ES-I3 (cell line): ENCODE data around the gene PRR30.

Experiments used
- H3K36me3 ChIP-seq: 2 replicates; pipeline ENCODE4 v1.6.1; 2013; ENCODE audit warnings: mild to moderate bottlenecking, low read length, control low read depth, moderate library complexity; ENCODE audit not compliant: insufficient read depth
- H3K4me1 ChIP-seq: 2 replicates; pipeline ENCODE4 v1.6.1; 2013; ENCODE audit warnings: mild to moderate bottlenecking, control low read depth, low read length; ENCODE audit not compliant: insufficient read depth
- H3K9ac ChIP-seq: 2 replicates; pipeline ENCODE4 v1.6.1; 2013; ENCODE audit warnings: low read depth, mild to moderate bottlenecking, low read length, moderate library complexity
- H3K9me3 ChIP-seq: 2 replicates; pipeline ENCODE4 v1.6.1; 2013; ENCODE audit warnings: mild to moderate bottlenecking, low read length, moderate library complexity; ENCODE audit not compliant: control insufficient read depth, insufficient read depth

PRR30 gene

DNA sequence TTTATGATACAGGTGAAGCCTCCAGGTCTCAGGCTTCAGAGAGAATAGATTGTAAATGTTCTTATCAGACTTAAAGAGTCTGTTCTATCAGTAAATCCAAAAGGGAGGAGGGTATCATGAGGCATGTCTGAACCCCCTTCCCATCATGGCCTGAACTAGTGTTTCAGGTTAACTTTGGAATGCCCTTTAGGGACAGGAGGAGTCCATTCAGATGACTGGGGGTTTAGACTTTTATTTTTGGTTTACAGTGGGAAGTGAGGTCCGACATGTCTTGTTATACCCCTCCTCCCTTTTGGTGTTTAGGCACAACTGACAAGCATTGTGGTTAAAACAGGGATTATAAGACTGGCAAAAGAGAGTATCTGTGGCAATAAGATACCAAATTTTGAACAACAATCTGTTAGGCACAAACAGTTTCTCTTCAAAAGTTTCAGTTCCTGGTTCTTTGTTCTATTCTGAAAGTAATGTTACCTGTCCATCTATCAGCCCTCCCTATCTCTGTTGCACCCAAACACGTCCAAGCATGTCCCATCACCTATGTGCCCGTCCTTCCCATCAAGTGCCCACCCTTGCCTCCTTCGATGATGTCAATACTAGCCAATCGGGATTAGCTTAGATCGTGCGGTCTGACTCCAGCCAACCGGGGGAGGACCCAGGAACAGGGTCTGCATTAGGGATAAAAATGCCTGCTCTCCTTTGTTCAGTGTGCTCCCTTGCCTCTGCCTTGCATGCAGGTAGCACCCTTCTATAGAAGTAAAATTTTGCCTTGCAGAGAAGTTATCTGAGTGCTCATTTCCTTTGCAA, 26.0 kb upstream of the PRR30 start:
- peaks cover 3% of the 10 kb centered on the region; the same call in 1 of the 2 replicates for H3K9me3 ChIP-seq
- H3K36me3 ChIP-seq, result no peaks in the 10 kb centered on the region
- H3K9ac ChIP-seq, result no peak overlapping the region
- no peaks in the 10 kb centered on the region for H3K4me1 ChIP-seq

DNA sequence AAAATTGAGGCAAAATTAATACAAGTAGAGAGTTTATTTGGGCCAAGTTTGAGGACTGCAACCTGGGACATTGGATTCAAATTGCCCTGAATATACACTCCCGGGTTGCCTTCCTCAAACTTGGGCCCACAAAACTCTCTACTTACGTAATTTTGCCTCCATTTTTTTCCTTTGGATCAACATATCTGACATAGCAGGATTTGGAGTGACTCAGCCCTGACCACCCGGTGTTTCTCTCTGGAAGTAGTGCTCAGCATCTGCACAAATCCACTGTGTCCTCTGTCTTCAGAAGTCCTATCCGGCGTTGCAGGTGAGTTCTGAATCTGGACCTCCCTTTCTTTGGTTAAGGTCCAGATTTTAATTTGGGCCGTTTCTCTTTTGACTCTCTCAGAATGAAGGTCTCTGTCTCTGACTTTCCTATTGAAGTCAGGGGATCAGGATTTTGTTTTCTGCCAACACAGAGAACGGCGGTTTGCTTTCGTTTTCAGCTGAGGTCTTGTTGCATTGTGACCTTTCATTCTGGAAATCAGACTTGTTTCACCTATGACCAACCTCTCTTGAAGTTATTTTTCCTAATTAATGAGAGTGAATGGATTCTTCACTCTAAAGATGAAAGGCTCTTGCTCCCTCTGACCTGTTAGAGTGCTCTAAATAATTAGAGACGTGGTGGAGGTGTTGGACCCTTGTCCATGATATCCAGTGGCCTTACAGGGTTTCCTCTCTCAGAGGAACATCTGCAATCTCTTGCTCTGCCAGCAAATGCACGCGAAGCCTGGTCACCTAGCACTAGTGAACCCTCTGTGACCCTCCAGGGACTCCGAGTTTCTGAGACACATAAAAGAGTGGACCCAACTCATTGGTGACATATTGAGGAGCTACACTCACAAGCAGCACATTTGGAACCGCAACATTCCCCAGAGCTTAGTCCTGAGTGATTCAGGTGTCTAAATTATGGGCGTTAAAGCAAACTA, 23.2 kb upstream of the PRR30 start:
- H3K9me3 ChIP-seq, result peaks cover 3% of the 10 kb centered on the region; the same call in 1 of the 2 replicates
- no peaks in the 10 kb centered on the region for H3K36me3 ChIP-seq
- no peaks in the 10 kb centered on the region; the same call in 1 of the 2 replicates for H3K4me1 ChIP-seq
- H3K9ac ChIP-seq, result no peak overlapping the region

DNA sequence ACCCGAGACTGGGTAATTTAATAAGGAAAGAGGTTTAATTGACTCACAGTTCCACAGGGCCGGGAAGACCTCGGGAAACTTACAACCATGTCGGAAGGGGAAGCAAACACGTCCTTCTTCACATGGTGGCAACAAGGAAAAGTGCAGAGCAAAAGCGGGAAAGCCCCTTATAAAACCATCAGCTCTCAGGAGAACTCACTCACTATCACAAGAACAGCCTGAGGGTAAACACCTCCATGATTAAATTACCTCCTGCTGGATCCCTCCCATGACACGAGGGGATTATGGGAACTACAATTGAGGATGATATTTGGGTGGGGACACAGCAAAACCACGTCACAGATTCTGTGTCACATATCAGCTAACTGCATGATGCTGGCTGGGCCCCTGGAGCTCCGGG, 21.0 kb upstream of the PRR30 start:
- no peaks in the 10 kb centered on the region for H3K36me3 ChIP-seq
- peaks cover under 1% of the 10 kb centered on the region; the same call in 1 of the 2 replicates for H3K4me1 ChIP-seq
- H3K9me3 ChIP-seq, result 0 out of 2 replicates have a peak, but pooled peaks cover under 1% of the 10 kb centered on the region
- H3K9ac ChIP-seq, result no peak overlapping the region

DNA sequence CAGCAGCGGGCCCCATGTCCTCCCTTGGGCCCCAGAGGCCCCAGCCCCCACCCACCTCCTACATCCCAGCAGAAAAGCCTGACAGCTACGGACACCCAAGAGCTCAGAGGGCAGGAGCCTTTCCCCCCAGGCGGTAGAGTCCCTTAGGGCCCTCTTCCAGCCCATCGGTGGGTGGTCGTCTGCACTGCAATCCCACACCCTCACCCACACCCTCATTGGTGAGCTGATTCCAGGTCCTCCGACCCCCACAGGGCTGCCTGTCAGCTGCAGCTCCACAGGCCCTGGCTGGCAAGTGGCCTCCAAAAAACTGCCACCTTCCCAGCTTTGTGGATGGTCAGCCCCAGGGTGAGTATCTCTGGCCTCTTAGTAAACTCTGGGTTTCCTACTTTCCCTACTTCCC, 20.1 kb upstream of the PRR30 start:
- Histone ChIP-seq H3K36me3 (no peaks in the 10 kb centered on the region), H3K4me1 (peaks cover 2% of the 10 kb centered on the region; the same call in 1 of the 2 replicates), H3K9ac (no peak overlapping the region), H3K9me3 (no peaks in the 10 kb centered on the region)

DNA sequence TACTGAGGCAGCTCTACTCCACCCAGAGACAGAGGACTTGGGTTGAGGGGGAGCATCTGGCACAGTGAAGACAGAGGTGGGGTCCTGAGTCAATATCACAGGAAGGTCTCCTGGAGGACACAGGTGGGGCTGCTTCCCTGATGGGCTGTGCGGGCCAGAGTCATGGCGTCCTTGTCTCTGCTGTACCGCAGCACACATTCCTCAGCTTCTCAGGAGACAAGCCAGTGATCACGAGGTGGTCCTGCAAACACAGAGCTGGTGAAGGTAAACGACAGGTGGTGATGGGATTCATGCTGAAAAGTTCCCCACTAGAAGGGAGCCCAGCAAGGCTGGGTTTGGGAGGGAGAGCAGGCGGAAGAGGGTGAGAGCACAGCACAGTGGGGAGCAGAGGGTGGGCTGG, 19.3 kb upstream of the PRR30 start:
- H3K36me3 ChIP-seq, result no peaks in the 10 kb centered on the region

DNA sequence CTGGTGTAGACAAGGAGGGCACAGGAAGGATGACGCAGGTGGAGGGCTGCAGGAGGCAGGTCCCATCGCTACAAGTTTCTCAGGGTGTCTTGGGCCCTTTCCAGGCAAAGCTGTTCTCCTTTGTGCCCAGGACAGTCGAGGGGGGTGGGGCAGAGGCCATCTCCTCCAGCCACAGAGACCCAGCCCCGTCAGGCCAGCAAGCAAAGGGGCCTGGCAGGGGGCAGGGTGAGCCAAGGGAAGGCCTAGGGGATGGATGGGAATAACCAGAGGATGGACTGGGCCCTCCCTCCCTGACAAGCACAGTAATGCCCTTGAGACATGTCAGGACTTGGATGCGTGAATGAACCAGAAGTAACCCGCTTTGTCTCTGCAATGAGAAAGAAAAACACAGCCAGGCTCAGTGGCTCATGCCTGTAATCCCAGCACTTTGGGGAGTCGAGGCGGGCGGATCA, 15.9 kb upstream of the PRR30 start:
- no peaks in the 10 kb centered on the region for H3K9me3 ChIP-seq
- no peaks in the 10 kb centered on the region for H3K36me3 ChIP-seq
- no peak overlapping the region for H3K9ac ChIP-seq
- peaks cover 2% of the 10 kb centered on the region; the same call in 1 of the 2 replicates for H3K4me1 ChIP-seq

More for the DNA sequence above, 19.3 kb upstream of the PRR30 start:
- Histone ChIP-seq H3K4me1 (peaks cover 2% of the 10 kb centered on the region; the same call in 1 of the 2 replicates), H3K9me3 (no peaks in the 10 kb centered on the region), H3K9ac (no peak overlapping the region)

DNA sequence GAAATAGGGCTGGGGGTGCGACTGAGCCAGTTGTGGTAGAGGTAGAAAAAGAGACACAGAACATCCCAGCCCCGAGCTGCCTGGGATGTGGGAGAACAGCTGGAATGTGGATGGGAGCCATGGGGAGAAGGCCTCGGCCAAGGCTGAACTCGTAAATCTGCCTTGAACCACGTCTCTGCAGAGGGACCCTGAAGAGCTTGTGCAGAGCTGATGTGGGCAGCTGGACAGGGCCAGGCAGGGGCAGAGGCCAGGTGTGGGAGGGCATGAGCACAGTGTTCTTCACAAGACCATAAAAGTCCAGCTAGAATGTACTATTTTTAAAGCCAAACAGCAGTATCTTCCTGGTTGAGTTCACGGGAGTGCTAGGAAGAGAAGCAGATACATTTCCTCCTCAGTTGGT, 15.3 kb upstream of the PRR30 start:
- Histone ChIP-seq H3K9ac (no peak overlapping the region), H3K4me1 (peaks cover 2% of the 10 kb centered on the region; the same call in 1 of the 2 replicates), H3K36me3 (no peaks in the 10 kb centered on the region), H3K9me3 (no peaks in the 10 kb centered on the region)

DNA sequence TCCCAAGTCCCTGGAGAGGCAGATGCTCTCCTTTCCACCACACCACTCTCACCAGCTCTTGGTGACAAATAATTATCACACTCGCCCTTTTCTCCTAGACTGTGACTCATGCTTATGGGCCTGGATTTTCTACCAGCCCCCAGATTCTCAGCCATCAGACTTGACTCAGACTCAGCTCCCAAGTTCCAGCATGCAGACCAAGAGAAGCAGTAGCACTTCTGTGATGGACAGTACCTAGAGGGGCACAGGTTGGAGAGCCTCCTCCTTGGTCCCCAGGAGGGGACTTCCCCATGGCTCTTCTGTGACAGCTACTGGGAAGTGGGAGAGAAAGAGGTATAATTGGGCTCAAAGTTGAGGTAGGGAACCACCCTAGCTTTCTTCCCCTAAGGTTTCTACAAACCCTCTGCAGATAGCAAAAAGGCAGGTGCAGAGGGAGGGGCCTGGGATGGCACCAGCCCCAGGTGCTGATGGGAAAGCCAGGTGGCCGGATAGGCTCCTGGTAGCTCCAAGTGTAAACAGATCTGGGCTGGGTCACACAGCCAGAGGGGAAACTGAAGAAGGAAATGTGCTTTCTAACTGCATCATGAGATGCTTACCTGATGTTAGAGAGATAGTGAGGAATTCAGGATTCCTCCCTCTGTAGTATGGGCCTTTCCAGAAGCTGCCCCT, 13.7 kb upstream of the PRR30 start:
- H3K36me3 ChIP-seq, result no peaks in the 10 kb centered on the region
- no peak overlapping the region for H3K9ac ChIP-seq
- peaks cover 2% of the 10 kb centered on the region; the same call in 1 of the 2 replicates for H3K4me1 ChIP-seq
- no peaks in the 10 kb centered on the region for H3K9me3 ChIP-seq

DNA sequence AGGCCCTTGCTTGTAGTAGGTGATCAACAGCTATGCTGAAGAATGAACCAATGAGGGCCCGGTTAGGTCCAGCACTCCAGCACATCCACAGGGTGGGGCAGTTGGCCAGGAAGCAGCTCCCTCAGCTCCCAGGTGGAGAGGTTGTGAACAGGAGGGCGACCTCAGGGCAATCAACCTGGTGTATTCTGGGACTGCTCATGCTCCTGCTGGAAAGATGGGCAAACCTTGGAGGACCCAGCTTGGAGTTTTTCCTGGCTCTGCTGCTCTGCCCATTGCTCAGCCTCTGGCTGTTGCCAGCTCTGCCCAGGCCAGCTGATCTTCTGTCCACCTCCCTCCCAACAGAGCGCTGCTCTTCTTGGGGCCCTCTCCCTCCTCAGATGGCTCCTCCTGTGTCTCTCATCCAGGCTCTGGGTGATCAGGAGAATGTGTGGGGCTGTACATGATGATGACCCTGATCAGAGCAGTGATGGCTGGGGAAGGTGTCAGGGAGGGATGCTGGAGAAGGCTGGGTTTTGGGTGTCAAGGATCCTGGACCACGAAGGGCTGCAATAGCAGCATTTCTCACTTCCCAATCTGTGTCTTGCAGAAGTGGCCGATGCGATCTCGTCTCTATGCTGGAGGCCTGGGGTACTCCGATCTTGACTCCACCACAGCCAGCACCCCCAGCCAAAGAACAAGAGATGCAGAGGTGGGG, 13.0 kb upstream of the PRR30 start:
- Histone ChIP-seq H3K9me3 (no peaks in the 10 kb centered on the region), H3K4me1 (peaks cover 2% of the 10 kb centered on the region; the same call in 1 of the 2 replicates), H3K9ac (no peak overlapping the region), H3K36me3 (no peaks in the 10 kb centered on the region)

DNA sequence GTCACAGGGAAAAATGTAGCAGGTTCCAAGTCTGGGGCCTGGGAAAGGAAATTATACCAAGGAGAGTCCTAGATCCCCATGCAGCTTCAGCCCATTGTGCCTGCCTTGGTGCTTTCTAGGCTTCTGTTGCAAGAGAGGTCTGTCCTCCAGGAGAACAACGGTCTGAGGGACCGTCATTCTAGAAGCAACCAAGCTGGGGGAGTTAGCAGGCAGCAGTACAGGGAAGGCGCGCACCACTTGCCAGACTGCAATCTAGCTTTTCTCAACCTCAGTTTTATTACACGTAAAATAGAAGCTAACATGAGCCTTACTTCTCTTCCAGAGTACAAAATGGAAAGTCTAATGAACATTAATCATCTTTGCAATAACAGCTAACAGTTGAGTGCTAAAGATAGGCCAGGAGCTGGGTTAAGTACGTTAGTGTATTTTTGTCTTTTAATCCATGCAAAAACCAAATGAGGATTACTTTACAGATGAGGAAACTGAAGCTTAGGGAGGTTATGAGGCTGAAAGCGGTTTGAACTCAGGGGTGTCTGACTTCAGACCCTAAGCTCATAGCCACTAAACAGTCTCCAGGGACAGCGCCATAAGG, 11.5 kb upstream of the PRR30 start:
- Histone ChIP-seq H3K9me3 (no peaks in the 10 kb centered on the region), H3K9ac (no peak overlapping the region), H3K36me3 (no peaks in the 10 kb centered on the region), H3K4me1 (peaks cover 2% of the 10 kb centered on the region; the same call in 1 of the 2 replicates)

DNA sequence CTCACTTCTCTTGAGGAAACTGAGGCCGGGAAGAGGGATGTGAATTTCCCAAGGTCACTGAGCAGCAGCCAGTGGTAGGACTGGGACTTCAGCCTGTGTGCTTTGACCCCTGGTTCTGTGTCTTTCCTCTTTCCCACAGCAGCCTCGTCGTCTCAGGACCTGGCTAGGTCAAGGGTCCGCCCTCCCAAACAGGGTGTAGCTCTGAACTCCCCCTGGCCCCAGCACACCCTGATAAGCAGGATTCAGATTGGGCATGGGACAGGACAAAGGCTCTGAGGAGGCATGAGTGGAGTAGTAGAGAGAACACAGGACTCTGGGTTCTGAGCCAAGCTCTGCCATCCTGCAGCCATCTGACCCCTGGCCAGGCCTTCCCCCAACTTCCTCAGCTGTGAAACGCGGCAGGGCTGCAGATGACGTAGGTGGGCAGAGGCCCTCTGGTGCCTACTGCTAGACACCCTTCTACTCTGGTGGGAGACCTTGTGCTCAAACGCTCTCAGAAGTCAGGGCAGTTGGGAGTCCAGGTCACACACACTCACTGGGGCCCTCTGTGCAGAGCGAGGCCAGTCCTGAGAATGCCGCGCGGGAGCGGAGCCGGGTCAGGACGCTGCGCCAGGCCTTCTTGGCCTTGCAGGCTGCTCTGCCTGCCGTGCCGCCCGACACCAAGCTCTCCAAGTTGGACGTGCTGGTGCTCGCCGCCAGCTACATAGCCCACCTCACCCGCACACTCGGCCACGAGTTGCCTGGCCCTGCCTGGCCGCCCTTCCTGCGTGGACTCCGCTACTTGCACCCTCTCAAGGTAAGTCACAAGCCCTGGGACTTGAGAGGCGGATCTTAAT, 10.6 kb upstream of the PRR30 start:
- Histone ChIP-seq H3K4me1 (no peaks in the 10 kb centered on the region), H3K36me3 (no peaks in the 10 kb centered on the region), H3K9ac (no peak overlapping the region), H3K9me3 (no peaks in the 10 kb centered on the region)

DNA sequence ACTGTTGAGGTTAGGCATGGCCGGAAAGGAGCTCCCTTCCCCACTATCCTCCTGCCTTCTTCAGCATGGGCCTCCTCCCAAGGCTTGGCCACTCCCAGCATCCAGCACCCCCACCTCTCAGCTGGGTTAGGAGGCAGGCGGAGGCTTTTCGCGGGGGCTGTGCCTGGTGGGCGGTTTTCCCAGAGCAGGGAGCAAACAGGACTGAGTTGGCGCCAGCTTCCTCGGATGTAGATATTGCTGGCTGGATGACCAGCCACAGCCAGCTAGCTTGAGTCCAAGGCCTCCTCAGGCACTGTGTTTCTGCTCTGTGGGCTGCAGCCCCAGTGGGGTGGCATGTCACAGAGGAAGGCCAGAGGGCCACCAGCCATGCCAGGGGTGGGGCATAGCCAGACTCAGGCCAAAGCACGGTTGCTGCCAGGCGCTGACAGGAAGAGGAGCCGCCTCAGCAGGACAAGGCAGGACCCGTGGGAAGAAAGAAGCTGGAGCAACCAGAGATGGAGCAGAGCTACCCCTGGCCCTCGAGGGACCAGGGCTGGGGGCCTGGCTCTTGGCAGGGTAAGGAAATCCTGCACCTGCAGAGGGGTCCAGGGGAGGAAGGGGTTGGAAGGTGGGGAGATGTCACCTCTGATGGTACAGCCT, 9.7 kb upstream of the PRR30 start, which contains the start of gene TCF23:
Gene TCF23, plus strand, starts transcription at position 204 of the 639 bp plus-strand sequence. Its CDS starts 130 bp downstream, at position 334.
- no peaks in the 10 kb centered on the region for H3K9me3 ChIP-seq
- no peaks in the 10 kb centered on the region for H3K36me3 ChIP-seq
- H3K9ac ChIP-seq, result no peak within 1 kb of the TSS

More for the DNA sequence above, 9.7 kb upstream of the PRR30 start, which contains the start of gene TCF23:
- no peaks in the 10 kb centered on the region for H3K4me1 ChIP-seq
